Glutamatergic neuron (in vitro differentiated cells): ENCODE measurements around the gene ADAM17. TPM values are rescaled to one million over a fixed set of nuclear protein-coding genes. Genes with fewer than 3 reads are reported as not detected.

ENCODE experiments used
- DNase-seq: peaks from one replicate; pipeline ENCODE4 v3.0.0; 2022
- H3K27ac Mint-ChIP-seq: one replicate; pipeline ENCODE4 v1.8.0; 2020; ENCODE audit warnings: mild to moderate bottlenecking, mixed read lengths, inconsistent platforms; ENCODE audit not compliant: unreplicated experiment
- H3K27me3 Mint-ChIP-seq: one replicate; pipeline ENCODE4 v1.8.0; 2020; ENCODE audit warnings: mild to moderate bottlenecking, moderate library complexity, mixed read lengths, inconsistent platforms; ENCODE audit not compliant: unreplicated experiment
- H3K36me3 Mint-ChIP-seq: one replicate; pipeline ENCODE4 v1.8.0; 2020; ENCODE audit warnings: mild to moderate bottlenecking, mixed read lengths, inconsistent platforms; ENCODE audit not compliant: unreplicated experiment
- H3K4me1 Mint-ChIP-seq: one replicate; pipeline ENCODE4 v1.8.0; 2020; ENCODE audit warnings: mild to moderate bottlenecking, low read depth, mixed read lengths, inconsistent platforms; ENCODE audit not compliant: unreplicated experiment
- H3K4me3 Mint-ChIP-seq: one replicate; pipeline ENCODE4 v1.8.0; 2020; ENCODE audit warnings: mild to moderate bottlenecking, mixed read lengths, inconsistent platforms; ENCODE audit not compliant: unreplicated experiment
- H3K9me3 Mint-ChIP-seq: one replicate; pipeline ENCODE4 v1.8.0; 2020; ENCODE audit warnings: mild to moderate bottlenecking, moderate library complexity, mixed read lengths, inconsistent platforms; ENCODE audit not compliant: unreplicated experiment
- total RNA-seq: library from RNA; stranded (reverse); fragmentation: NEBNext Ultra II Directional; extraction: Animal tissue kit (Norgen Biotek cat#: 25700); gene quantifications from one replicate; pipeline ENCODE4 v1.2.1, GENCODE V29; 2021; ENCODE audit not compliant: unreplicated experiment
- TF ChIP-seq, protein P1 (sequence below): fragments of 200-600 bp; sonication (generic); IDR thresholded peaks from one replicate; pipeline ENCODE4 v1.5.0; 2021; ENCODE audit not compliant: partially characterized antibody, unreplicated experiment

The ADAM17 gene
- total RNA-seq, 1 donor from 2014 or later, result 23.8 TPM

- no peak for DNase-seq
- H3K36me3 Mint-ChIP-seq, result no peaks in the 10 kb centered on the region
- peaks cover 5% of the 10 kb centered on the region for H3K27me3 Mint-ChIP-seq
- TF ChIP-seq, protein P1, sequence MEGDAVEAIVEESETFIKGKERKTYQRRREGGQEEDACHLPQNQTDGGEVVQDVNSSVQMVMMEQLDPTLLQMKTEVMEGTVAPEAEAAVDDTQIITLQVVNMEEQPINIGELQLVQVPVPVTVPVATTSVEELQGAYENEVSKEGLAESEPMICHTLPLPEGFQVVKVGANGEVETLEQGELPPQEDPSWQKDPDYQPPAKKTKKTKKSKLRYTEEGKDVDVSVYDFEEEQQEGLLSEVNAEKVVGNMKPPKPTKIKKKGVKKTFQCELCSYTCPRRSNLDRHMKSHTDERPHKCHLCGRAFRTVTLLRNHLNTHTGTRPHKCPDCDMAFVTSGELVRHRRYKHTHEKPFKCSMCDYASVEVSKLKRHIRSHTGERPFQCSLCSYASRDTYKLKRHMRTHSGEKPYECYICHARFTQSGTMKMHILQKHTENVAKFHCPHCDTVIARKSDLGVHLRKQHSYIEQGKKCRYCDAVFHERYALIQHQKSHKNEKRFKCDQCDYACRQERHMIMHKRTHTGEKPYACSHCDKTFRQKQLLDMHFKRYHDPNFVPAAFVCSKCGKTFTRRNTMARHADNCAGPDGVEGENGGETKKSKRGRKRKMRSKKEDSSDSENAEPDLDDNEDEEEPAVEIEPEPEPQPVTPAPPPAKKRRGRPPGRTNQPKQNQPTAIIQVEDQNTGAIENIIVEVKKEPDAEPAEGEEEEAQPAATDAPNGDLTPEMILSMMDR, result no peak
- H3K27ac Mint-ChIP-seq, result peak overlapping the region; percentile 14
- H3K4me3 Mint-ChIP-seq, result no peak overlapping the region
- no peaks in the 10 kb centered on the region for H3K9me3 Mint-ChIP-seq
- peaks cover 19% of the 10 kb centered on the region for H3K4me1 Mint-ChIP-seq
Observed at GRCh38 chr2:9463698-9464034, 92.0 kb downstream of the ADAM17 start.

- Mint-ChIP-seq H3K36me3 (no peaks in the 10 kb centered on the region), H3K4me3 (peak overlapping the region; percentile 12), H3K27ac (peak overlapping the region; percentile 86), H3K27me3 (peaks cover 5% of the 10 kb centered on the region), H3K4me1 (peaks cover 19% of the 10 kb centered on the region), H3K9me3 (no peaks in the 10 kb centered on the region)
- TF ChIP-seq, protein P1, result no peak
- DNase-seq, result no peak
Observed at GRCh38 chr2:9462886-9463697, 92.5 kb downstream of the ADAM17 start.

GRCh38 chr2:9462313-9462712 lies 93.3 kb downstream of the ADAM17 start:
- Mint-ChIP-seq H3K4me3 (no peak overlapping the region), H3K9me3 (no peaks in the 10 kb centered on the region), H3K27ac (peak overlapping the region; percentile 50), H3K27me3 (peaks cover 5% of the 10 kb centered on the region), H3K36me3 (no peaks in the 10 kb centered on the region), H3K4me1 (peaks cover 19% of the 10 kb centered on the region)
- DNase-seq, result no peak
- TF ChIP-seq, protein P1, result no peak

DNA sequence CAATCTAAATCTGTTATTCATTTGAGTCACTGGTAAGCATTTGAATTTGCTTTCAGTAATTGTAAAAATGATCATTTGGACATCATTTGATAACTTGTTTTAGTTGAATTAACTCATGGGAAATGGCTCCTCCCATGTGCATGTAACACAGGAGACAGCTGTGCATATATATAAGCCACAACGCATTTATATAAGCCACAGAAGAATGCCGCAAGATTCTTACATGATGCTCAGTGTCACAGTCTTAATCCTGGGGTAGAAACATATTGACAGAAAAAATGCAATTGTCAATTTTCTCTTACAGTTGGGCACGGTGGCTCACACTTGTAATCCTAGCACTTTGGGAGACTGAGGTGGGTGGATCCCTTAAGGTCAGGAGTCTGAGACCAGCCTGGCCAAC lies 94.6 kb downstream of the ADAM17 start:
- H3K9me3 Mint-ChIP-seq, result no peaks in the 10 kb centered on the region
- no peak for DNase-seq
- peaks cover 5% of the 10 kb centered on the region for H3K27me3 Mint-ChIP-seq
- no peak overlapping the region for H3K4me3 Mint-ChIP-seq
- peaks cover 19% of the 10 kb centered on the region for H3K4me1 Mint-ChIP-seq
- H3K36me3 Mint-ChIP-seq, result no peaks in the 10 kb centered on the region
- no peak overlapping the region for H3K27ac Mint-ChIP-seq
- TF ChIP-seq, protein P1, result no peak

DNA sequence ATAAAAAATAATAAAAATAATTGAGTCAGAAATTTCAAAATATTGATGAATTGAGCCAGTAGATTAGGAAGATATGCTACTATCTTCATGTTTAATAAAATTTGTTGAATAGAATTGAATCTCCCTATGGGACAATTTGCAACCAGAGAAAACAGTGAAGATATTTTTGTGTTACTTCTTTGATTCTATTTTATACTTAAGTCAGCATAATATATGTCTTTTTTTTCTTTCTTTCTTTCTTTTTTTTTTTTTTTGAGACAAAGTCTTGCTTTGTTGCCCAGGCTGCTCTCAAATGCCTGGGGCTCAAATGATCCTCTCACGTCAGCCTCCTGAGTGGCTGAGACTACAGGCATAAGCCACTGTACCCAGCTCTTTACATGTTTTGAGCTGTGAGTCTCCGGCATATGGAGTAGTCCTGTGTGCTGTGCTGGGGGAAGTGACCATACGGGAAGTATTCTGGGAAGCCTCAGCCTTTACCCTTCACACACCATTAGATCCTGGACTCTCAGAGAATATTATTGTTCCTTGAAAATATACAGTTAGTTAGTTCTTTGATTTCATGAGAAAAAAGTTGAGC lies 95.1 kb downstream of the ADAM17 start:
- no peaks in the 10 kb centered on the region for H3K9me3 Mint-ChIP-seq
- TF ChIP-seq, protein P1, result no peak
- peaks cover 5% of the 10 kb centered on the region for H3K27me3 Mint-ChIP-seq
- H3K4me1 Mint-ChIP-seq, result peaks cover 19% of the 10 kb centered on the region
- H3K27ac Mint-ChIP-seq, result no peak overlapping the region
- no peaks in the 10 kb centered on the region for H3K36me3 Mint-ChIP-seq
- H3K4me3 Mint-ChIP-seq, result no peak overlapping the region
- DNase-seq, result no peak
